Glutamatergic neuron (in vitro differentiated cells): ENCODE measurements around the gene TTLL6. TPM values are rescaled to one million over a fixed set of nuclear protein-coding genes. Genes with fewer than 3 reads are reported as not detected.
"Not testable (repeated sequence)": the region's sequence is repeated elsewhere in the genome, so short reads cannot be mapped to it uniquely, and the experiment has no call there.

Source experiments
- DNase-seq: peaks from one replicate; pipeline ENCODE4 v3.0.0; 2022
- H3K27ac Mint-ChIP-seq: one replicate; pipeline ENCODE4 v1.8.0; 2020; ENCODE audit warnings: mild to moderate bottlenecking, mixed read lengths, inconsistent platforms; ENCODE audit not compliant: unreplicated experiment
- H3K27me3 Mint-ChIP-seq: one replicate; pipeline ENCODE4 v1.8.0; 2020; ENCODE audit warnings: mild to moderate bottlenecking, moderate library complexity, mixed read lengths, inconsistent platforms; ENCODE audit not compliant: unreplicated experiment
- H3K36me3 Mint-ChIP-seq: one replicate; pipeline ENCODE4 v1.8.0; 2020; ENCODE audit warnings: mild to moderate bottlenecking, mixed read lengths, inconsistent platforms; ENCODE audit not compliant: unreplicated experiment
- H3K4me1 Mint-ChIP-seq: one replicate; pipeline ENCODE4 v1.8.0; 2020; ENCODE audit warnings: mild to moderate bottlenecking, low read depth, mixed read lengths, inconsistent platforms; ENCODE audit not compliant: unreplicated experiment
- H3K4me3 Mint-ChIP-seq: one replicate; pipeline ENCODE4 v1.8.0; 2020; ENCODE audit warnings: mild to moderate bottlenecking, mixed read lengths, inconsistent platforms; ENCODE audit not compliant: unreplicated experiment
- H3K9me3 Mint-ChIP-seq: one replicate; pipeline ENCODE4 v1.8.0; 2020; ENCODE audit warnings: mild to moderate bottlenecking, moderate library complexity, mixed read lengths, inconsistent platforms; ENCODE audit not compliant: unreplicated experiment
- total RNA-seq: library from RNA; stranded (reverse); fragmentation: NEBNext Ultra II Directional; extraction: Animal tissue kit (Norgen Biotek cat#: 25700); gene quantifications from one replicate; pipeline ENCODE4 v1.2.1, GENCODE V29; 2021; ENCODE audit not compliant: unreplicated experiment
- TF ChIP-seq, protein P1 (sequence below): fragments of 200-600 bp; sonication (generic); IDR thresholded peaks from one replicate; pipeline ENCODE4 v1.5.0; 2021; ENCODE audit not compliant: partially characterized antibody, unreplicated experiment

Gene TTLL6
- total RNA-seq, 1 donor from 2014 or later = 35.4 TPM

DNA sequence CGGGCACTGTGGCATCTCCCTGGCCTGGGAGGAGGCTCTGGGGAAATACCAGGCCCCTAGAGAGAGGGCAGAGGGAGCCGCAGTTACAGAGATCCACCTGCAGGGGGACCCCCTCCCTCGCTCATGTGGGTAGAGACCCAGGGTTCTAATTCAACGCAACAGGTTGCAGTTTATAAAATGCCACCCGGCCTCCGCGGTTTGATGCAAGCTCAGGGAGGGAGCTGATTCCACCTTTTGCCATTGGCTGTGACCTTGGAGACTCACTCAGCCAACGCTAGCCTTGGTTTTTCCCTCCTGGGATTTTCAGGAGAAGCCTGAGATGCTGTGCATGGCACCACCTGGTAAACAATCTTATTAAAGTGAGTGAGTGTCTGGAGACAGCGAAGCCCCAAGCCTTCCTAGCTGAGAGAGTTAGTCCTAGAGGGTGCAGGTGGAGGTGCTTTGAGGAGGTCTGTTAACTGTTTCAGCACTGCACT is 12.1 kb downstream of the TTLL6 start:
- Mint-ChIP-seq H3K27ac (no peak overlapping the region), H3K4me3 (no peak overlapping the region), H3K36me3 (no peaks in the 10 kb centered on the region), H3K4me1 (no peaks in the 10 kb centered on the region), H3K27me3 (peaks cover 3% of the 10 kb centered on the region), H3K9me3 (no peaks in the 10 kb centered on the region)
- TF ChIP-seq, protein P1, sequence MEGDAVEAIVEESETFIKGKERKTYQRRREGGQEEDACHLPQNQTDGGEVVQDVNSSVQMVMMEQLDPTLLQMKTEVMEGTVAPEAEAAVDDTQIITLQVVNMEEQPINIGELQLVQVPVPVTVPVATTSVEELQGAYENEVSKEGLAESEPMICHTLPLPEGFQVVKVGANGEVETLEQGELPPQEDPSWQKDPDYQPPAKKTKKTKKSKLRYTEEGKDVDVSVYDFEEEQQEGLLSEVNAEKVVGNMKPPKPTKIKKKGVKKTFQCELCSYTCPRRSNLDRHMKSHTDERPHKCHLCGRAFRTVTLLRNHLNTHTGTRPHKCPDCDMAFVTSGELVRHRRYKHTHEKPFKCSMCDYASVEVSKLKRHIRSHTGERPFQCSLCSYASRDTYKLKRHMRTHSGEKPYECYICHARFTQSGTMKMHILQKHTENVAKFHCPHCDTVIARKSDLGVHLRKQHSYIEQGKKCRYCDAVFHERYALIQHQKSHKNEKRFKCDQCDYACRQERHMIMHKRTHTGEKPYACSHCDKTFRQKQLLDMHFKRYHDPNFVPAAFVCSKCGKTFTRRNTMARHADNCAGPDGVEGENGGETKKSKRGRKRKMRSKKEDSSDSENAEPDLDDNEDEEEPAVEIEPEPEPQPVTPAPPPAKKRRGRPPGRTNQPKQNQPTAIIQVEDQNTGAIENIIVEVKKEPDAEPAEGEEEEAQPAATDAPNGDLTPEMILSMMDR = peak; percentile 98
- DNase-seq = peak; percentile 80

DNA sequence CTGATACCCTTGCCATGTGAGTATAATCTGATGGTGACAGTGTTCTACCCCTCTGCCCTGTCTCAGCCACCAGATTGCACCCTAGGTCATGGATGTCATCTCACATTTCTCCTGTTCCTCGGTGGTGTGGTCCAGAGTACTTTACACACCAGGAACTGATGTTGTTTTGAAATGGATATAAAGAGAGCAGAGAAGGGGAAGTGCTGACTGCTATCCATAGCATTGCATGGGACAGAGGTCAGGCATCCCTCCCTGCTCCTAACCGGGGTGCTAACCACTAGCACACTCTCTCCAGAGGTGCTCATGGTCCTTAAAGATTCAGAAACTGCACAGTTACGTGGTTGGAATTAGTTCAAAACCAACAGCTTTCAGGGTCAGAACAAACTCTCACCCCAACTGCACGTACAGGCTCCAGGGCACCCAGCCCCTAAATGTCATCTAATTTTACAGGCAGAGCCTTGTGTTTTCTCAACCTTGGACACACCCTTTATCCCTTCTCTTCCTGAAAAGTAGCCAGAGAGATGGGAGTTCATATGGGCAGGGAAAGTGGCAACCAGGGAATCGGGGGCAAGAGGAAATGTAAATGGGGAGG is 16.3 kb downstream of the TTLL6 start:
- TF ChIP-seq, protein P1 = no peak
- DNase-seq = no peak
- no peaks in the 10 kb centered on the region for H3K9me3 Mint-ChIP-seq
- no peaks in the 10 kb centered on the region for H3K27me3 Mint-ChIP-seq
- H3K27ac Mint-ChIP-seq = no peak overlapping the region
- H3K36me3 Mint-ChIP-seq = no peaks in the 10 kb centered on the region
- no peaks in the 10 kb centered on the region for H3K4me1 Mint-ChIP-seq
- no peak overlapping the region for H3K4me3 Mint-ChIP-seq

DNA sequence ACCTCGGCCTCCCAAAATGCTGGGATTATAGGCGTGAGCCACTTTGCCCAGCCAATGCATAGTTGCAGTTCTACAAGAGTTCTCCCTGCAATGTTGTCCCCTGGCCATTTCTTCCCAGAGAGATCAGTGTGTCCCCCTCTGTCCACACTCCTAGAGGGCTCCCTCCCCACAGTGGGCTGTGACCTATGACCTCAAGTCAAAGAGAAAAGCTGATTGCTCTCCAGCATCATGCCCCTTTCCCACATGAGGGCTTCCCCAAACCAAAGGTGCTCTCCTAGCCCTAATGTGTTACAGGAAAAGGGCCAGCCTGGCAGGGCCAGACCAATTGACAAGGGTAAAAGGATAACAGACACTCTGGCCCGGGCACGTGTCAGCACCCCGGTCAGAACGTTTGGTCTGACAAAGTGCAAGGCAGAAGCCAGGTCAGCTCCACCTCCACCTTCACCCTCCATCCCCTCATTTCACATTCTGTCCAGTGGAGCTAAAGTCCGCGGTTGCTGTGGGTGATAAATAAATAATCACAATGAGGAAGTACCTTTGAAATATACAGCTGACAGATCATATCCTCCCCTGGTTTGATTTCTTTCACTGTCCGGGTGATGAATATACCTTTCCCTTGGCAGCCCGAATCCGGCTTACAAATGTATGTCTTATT is 17.8 kb downstream of the TTLL6 start:
- H3K27me3 Mint-ChIP-seq = no peaks in the 10 kb centered on the region
- no peak overlapping the region for H3K4me3 Mint-ChIP-seq
- no peaks in the 10 kb centered on the region for H3K4me1 Mint-ChIP-seq
- H3K27ac Mint-ChIP-seq = no peak overlapping the region
- no peak for DNase-seq
- no peaks in the 10 kb centered on the region for H3K36me3 Mint-ChIP-seq
- TF ChIP-seq, protein P1 = no peak
- no peaks in the 10 kb centered on the region for H3K9me3 Mint-ChIP-seq

DNA sequence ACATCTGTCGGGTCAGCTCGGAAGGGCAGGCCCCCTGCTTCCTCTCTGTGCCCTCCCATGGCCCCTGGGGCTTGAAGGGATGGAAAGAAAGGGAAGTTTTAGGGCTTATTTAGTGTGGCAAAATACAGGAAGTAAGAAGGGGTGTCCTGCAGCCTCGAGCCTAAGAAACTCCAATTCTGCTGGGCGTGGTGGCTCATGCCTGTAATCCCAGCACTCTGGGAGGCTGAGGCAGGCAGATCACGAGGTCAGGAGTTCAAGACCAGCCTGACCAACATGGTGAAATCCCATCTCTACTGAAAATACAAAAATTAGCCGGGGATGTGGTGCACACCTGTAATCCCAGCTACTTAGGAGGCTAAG is 20.9 kb downstream of the TTLL6 start:
- not testable (repeated sequence) for H3K27me3 Mint-ChIP-seq, H3K27ac Mint-ChIP-seq, DNase-seq, H3K36me3 Mint-ChIP-seq, H3K9me3 Mint-ChIP-seq, H3K4me3 Mint-ChIP-seq, H3K4me1 Mint-ChIP-seq

DNA sequence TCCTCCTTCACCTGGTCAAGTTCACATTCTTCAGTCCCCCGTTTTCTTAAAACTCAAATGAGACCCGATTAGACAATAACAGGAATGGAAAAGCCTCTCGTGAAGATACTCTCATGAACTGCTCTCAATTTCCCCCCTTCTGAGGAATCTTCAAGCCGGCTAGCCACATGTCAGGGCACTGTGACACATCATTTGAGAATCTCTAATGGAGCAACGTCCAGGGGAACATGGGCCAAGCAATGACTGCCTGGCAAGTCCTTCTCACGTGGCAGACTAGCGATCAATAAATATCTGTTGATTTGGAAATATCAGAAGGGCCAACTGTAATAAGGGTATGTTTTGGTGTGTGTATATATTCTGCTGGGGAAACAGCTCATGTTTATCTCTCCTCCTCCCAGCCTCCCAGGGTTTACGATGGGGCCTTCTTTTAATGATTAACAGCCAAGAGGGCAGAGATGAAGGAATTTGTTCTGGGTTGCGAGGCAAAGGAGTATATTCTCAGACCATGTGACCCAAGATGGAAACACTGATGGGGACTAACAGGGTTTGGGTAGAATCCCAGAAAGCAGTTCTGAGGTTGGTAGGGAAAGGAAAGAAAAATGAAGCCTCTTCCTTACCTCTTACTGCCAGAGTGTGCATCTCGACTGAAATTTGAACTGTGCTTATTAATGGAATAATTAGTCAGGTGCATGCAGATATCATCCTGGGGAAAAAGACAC is 21.4 kb downstream of the TTLL6 start:
- Mint-ChIP-seq H3K27ac (no peak overlapping the region), H3K27me3 (no peaks in the 10 kb centered on the region)
- DNase-seq = no peak

More for the DNA sequence above, 21.4 kb downstream of the TTLL6 start:
- Mint-ChIP-seq H3K36me3 (peaks cover 8% of the 10 kb centered on the region), H3K4me1 (no peaks in the 10 kb centered on the region), H3K9me3 (no peaks in the 10 kb centered on the region), H3K4me3 (no peak overlapping the region)
- TF ChIP-seq, protein P1 = no peak
